K562 (cell line): Measurements from ENCODE around the gene MRPL28. TPM values are rescaled to one million over a fixed set of nuclear protein-coding genes. Genes with fewer than 3 reads are reported as not detected.

ENCODE experiments used
- ATAC-seq: fragments of 200-7000 bp; cut with Tn5 transposase; 3 replicates; pipeline ENCODE4 v1.9.1; 2020; ENCODE audit warnings: moderate library complexity
- BruUV-seq: library from RNA; stranded (reverse); fragments of 400-500 nt; replicated peaks from 2 replicates; lab custom pipeline; 2021; lab: Mats Ljungman, UMichigan
- CTCF ChIA-PET: fragments of 300-600 bp; formaldehyde crosslinking; extraction: SDS; loops from one replicate; lab custom pipeline; 2021; ENCODE audit warnings: low intra/inter-chr PET ratio; lab: Yijun Ruan, JAX
- POLR2A ChIA-PET: fragments of 300-600, 350-650 bp; sonication (Branson Sonifier 250); formaldehyde crosslinking; extraction: SDS; loops from one replicate; lab custom pipeline; 2021; ENCODE audit warnings: antibody characterized with exemption, inconsistent platforms; lab: Yijun Ruan, JAX
- DNase-seq, 4 experiments: peaks; one replicate each; pipeline versions ENCODE4 v3.0.0 to v3.0.0-alpha.2; 2011 to 2018; ENCODE audit warnings: low spot score in 3 of 4, mixed read lengths in 3 of 4; ENCODE audit errors: extremely low read depth in 1 of 4
- FAIRE-seq: peaks from 2 replicates; lab custom pipeline; 2011; peaks lifted over from hg19 to GRCh38; lab: Jason Lieb, UNC
- H2AFZ ChIP-seq: 2 replicates; pipeline ENCODE4 v1.6.0; 2011; ENCODE audit warnings: low read depth, low read length, control low read depth, inconsistent platforms
- H3K27ac ChIP-seq: fragments of 200-600 bp; 3 replicates; pipeline ENCODE4 v1.8.0; 2011; ENCODE audit warnings: low read depth, mild to moderate bottlenecking, control low read depth, inconsistent platforms, low read length, moderate library complexity, mixed read lengths; ENCODE audit errors: extremely low read depth
- H3K27me3 ChIP-seq, 2 experiments: fragments of 300-600 bp in 1 of 2; 2 replicates in 1 of 2; 3 replicates in 1 of 2; pipeline versions ENCODE4 v1.6.0 to v1.8.0; 2011; ENCODE audit warnings: inconsistent platforms in 2 of 2, low read length in 2 of 2, mild to moderate bottlenecking in 1 of 2, mixed read lengths in 1 of 2, moderate library complexity in 1 of 2; ENCODE audit not compliant: control insufficient read depth in 2 of 2, insufficient read depth in 2 of 2
- H3K36me3 ChIP-seq: fragments of 300-600 bp; 3 replicates; pipeline ENCODE4 v1.8.0; 2011; ENCODE audit warnings: mild to moderate bottlenecking, low read length, inconsistent platforms; ENCODE audit not compliant: control insufficient read depth, insufficient read depth
- H3K4me1 ChIP-seq, 2 experiments: fragments of 200-600 bp in 1 of 2; replicated peaks in 1 of 2; 2 replicates in 1 of 2; 3 replicates in 1 of 2; pipeline versions ENCODE4 v1.5.1 to v1.8.0; 2011; ENCODE audit warnings: inconsistent platforms in 2 of 2, low read length in 2 of 2, mild to moderate bottlenecking in 1 of 2, mixed read lengths in 1 of 2, moderate library complexity in 1 of 2; ENCODE audit not compliant: control insufficient read depth in 2 of 2, insufficient read depth in 2 of 2
- H3K4me2 ChIP-seq: 2 replicates; pipeline ENCODE4 v1.6.1; 2011; ENCODE audit warnings: low read length, control low read depth, inconsistent platforms, mixed read lengths; ENCODE audit not compliant: insufficient read depth
- H3K4me3 ChIP-seq: fragments of 200-600 bp; sonication (generic), shearing (Covaris generic); 2 replicates; pipeline ENCODE4 v1.5.1; 2016; ENCODE audit warnings: control low read depth, inconsistent platforms
- H3K79me2 ChIP-seq: fragments of 200-600 bp; 3 replicates; pipeline ENCODE4 v1.8.0; 2011; ENCODE audit warnings: low read length, inconsistent platforms; ENCODE audit not compliant: control insufficient read depth, insufficient read depth
- H3K9ac ChIP-seq, 2 experiments: 2 replicates each; pipeline versions ENCODE4 v1.6.0 to v1.6.1; 2011; ENCODE audit warnings: low read depth in 2 of 2, low read length in 2 of 2, control low read depth in 1 of 2, inconsistent platforms in 1 of 2, mild to moderate bottlenecking in 1 of 2, mixed read lengths in 1 of 2; ENCODE audit not compliant: insufficient read depth in 1 of 2
- H3K9me1 ChIP-seq: one replicate; pipeline ENCODE4 v1.6.0; 2011; ENCODE audit warnings: inconsistent platforms, mild to moderate bottlenecking, low read length, moderate library complexity; ENCODE audit not compliant: control insufficient read depth, insufficient read depth
- H3K9me3 ChIP-seq: replicated peaks from 2 replicates; pipeline ENCODE4 v1.5.1; 2011; ENCODE audit warnings: low read depth, low read length, inconsistent platforms; ENCODE audit not compliant: control insufficient read depth, insufficient read depth
- H4K20me1 ChIP-seq: replicated peaks from 2 replicates; pipeline ENCODE4 v1.6.1; 2011; ENCODE audit warnings: low read length, inconsistent platforms, mixed read lengths; ENCODE audit not compliant: control insufficient read depth, insufficient read depth
- HNRNPUL1 ChIP-seq: fragments of 200-400 bp; formaldehyde crosslinking; IDR thresholded peaks from 2 replicates; pipeline ENCODE4 v1.6.1; 2017; ENCODE audit warnings: low read length
- HOMEZ ChIP-seq: fragments of 250-450 bp; sonication (Bioruptor Pico); IDR thresholded peaks from 2 replicates; pipeline ENCODE4 v1.4.0; 2020; ENCODE audit warnings: mild to moderate bottlenecking, moderate library complexity
- POLR3G ChIP-seq: IDR thresholded peaks from 2 replicates; pipeline ENCODE4 v1.6.1; 2011; ENCODE audit not compliant: insufficient read length, insufficient replicate concordance; ENCODE audit errors: extremely low read depth
- ZNF282 ChIP-seq: sonication (generic); formaldehyde crosslinking; IDR thresholded peaks from 2 replicates; pipeline ENCODE4 v1.8.1; 2023; ENCODE audit warnings: missing genetic modification reagents
- ZNF316 ChIP-seq: fragments of 450-650 bp; IDR thresholded peaks from 2 replicates; pipeline ENCODE4 v1.6.1; 2016
- ZNF717 ChIP-seq: fragments of 250-450 bp; sonication (Bioruptor Pico); IDR thresholded peaks from 2 replicates; pipeline ENCODE4 v1.5.0; 2021
- WGBS: fragments of 100-300 bp; shearing (Covaris generic); methylation state at CpG from one replicate; pipeline ENCODE4 v1.1.6; 2016; ENCODE audit warnings: low coverage, mixed read lengths; ENCODE audit not compliant: insufficient coverage; ENCODE audit errors: missing lambda C conversion rate; 5-methylcytosine and 5-hydroxymethylcytosine counted together
- in situ Hi-C: fragments of 300-500 bp; cut with MboI; formaldehyde crosslinking; loops from 4 replicates; pipeline ENCODE4 v1.15.0; 2018; ENCODE audit warnings: inconsistent platforms, mixed read lengths
- intact Hi-C: fragments of 100-400 bp; cut with micrococcal nuclease; formaldehyde crosslinking; loops from 2 replicates; pipeline ENCODE4 v1.14.2; 2022
- polyA plus RNA-seq, 8 experiments: library from polyadenylated mRNA; depleted of rRNA in 4 of 8; stranded (reverse) in 5 of 8; unstranded in 3 of 8; fragments of >200 nt; fragmentation: Nextera tagmentation in 2 of 8; fragmentation: Illumina TruSeq in 1 of 8; extraction: Ambion mirVana in 2 of 8; extraction: Trizol in 1 of 8; gene quantifications; 2 replicates each; pipeline versions ENCODE4 v1.2.1 to v1.2.3, GENCODE V29; 2011 to 2014; ENCODE audit warnings: inconsistent platforms in 1 of 8, missing spikeins in 1 of 8
- total RNA-seq, 7 experiments: library from RNA; depleted of rRNA in 6 of 7; stranded (reverse); fragments of >200 nt in 6 of 7; fragmentation: Illumina TruSeq in 2 of 7; extraction: Trizol in 2 of 7; gene quantifications; 2 replicates each; pipeline versions ENCODE4 v1.2.1 to v1.2.3, GENCODE V29; 2011 to 2021; ENCODE audit warnings: low replicate concordance in 1 of 7
- TF ChIP-seq, protein P1 (sequence below), 2 experiments: fragments of 450-650 bp; conservative IDR thresholded peaks; 2 replicates each; pipeline ENCODE4 v1.6.1; 2017; ENCODE audit warnings: mild to moderate bottlenecking in 2 of 2, moderate library complexity in 2 of 2
- TF ChIP-seq, protein P2 (sequence below): fragments of 450-650 bp; formaldehyde crosslinking; IDR thresholded peaks from 2 replicates; pipeline ENCODE4 v1.4.0; 2022; ENCODE audit warnings: mild to moderate bottlenecking, moderate library complexity
- TF ChIP-seq, protein P3 (sequence below): fragments of 450-650 bp; IDR thresholded peaks from 2 replicates; pipeline ENCODE4 v1.6.1; 2016; ENCODE audit warnings: borderline replicate concordance

Gene MRPL28
- total and polyA plus RNA-seq, 9 of the 15 experiments (the other 6 are each of a cell fraction or from before 2014, with no cell fraction given): 2.5 to 323 (median 175) TPM

DNA sequence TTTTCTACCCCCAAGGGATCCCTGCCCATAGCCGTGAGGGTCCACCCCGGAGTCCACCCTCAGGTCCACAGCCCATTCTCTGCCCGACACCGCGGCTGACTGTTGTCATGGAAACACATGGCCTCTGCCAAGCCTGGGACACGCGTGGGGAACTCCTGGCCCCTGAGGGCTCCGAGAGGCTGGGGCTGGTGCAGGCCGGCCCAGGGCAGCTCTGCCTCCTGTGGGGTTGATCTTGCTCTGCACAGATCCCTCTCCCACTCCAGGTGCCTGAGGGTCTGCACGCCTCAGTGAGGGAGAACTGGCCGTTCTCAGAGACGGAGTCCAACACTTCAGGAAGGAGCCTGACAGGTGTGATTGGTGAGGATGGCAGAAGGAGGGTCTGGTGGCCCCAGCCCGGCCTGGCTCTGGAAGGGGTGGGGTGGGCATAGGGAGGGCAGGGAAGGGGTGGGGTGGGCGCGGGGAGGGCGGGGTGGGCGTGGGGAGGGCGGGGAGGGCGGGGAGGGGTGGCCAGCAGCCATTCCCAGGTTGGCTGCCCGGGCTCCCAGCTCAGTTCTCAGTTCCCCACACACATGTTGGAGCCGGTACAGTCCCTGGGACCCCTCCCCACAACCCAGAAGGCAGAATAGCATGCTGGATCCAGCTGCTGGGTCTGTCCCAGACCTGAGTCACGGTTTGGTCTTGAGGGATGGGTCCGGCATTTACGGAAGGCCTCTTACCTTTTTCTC, 6.4 kb downstream of the MRPL28 start (continued):
- TF ChIP-seq, protein P1, sequence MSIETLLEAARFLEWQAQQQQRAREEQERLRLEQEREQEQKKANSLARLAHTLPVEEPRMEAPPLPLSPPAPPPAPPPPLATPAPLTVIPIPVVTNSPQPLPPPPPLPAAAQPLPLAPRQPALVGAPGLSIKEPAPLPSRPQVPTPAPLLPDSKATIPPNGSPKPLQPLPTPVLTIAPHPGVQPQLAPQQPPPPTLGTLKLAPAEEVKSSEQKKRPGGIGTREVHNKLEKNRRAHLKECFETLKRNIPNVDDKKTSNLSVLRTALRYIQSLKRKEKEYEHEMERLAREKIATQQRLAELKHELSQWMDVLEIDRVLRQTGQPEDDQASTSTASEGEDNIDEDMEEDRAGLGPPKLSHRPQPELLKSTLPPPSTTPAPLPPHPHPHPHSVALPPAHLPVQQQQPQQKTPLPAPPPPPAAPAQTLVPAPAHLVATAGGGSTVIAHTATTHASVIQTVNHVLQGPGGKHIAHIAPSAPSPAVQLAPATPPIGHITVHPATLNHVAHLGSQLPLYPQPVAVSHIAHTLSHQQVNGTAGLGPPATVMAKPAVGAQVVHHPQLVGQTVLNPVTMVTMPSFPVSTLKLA (conservative IDR thresholded peaks at IDR 0.05): no peak
- TF ChIP-seq HOMEZ (no peak), ZNF717 (no peak)

GRCh38 chr16:363110-363765, 7.1 kb downstream of the MRPL28 start:
- DNase-seq (no peak), ATAC-seq (peak; percentile 7; the same call in 1 of the 3 replicates), FAIRE-seq (no peak)
- Histone ChIP-seq H3K27ac (no peak overlapping the region), H3K9me1 (peaks cover 4% of the 10 kb centered on the region), H3K4me1 (peaks cover 6 to 79% of the 10 kb centered on the region in 2 experiments; a peak in 4 of 5 replicates), H3K4me2 (no peak overlapping the region), H3K36me3 (peaks cover 24% of the 10 kb centered on the region; the same call in 2 of the 3 replicates), H3K9ac (peak overlapping the region in 1 of 2 experiments; percentile 74; a peak in 2 of 4 replicates), H3K79me2 (no peaks in the 10 kb centered on the region), H3K27me3 (no peaks in the 10 kb centered on the region), H2AFZ (no peak overlapping the region), H4K20me1 (no peaks in the 10 kb centered on the region), H3K9me3 (no peaks in the 10 kb centered on the region), H3K4me3 (no peak overlapping the region)
- intact Hi-C loops: no loop called here
- TF ChIP-seq POLR3G: no peak
- TF ChIP-seq, protein P2, sequence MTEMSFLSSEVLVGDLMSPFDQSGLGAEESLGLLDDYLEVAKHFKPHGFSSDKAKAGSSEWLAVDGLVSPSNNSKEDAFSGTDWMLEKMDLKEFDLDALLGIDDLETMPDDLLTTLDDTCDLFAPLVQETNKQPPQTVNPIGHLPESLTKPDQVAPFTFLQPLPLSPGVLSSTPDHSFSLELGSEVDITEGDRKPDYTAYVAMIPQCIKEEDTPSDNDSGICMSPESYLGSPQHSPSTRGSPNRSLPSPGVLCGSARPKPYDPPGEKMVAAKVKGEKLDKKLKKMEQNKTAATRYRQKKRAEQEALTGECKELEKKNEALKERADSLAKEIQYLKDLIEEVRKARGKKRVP (CRISPR knock-in tag): no peak
- TF ChIP-seq ZNF316: no peak
- TF ChIP-seq ZNF282: no peak
- no peak for TF ChIP-seq HNRNPUL1
- TF ChIP-seq, protein P3, sequence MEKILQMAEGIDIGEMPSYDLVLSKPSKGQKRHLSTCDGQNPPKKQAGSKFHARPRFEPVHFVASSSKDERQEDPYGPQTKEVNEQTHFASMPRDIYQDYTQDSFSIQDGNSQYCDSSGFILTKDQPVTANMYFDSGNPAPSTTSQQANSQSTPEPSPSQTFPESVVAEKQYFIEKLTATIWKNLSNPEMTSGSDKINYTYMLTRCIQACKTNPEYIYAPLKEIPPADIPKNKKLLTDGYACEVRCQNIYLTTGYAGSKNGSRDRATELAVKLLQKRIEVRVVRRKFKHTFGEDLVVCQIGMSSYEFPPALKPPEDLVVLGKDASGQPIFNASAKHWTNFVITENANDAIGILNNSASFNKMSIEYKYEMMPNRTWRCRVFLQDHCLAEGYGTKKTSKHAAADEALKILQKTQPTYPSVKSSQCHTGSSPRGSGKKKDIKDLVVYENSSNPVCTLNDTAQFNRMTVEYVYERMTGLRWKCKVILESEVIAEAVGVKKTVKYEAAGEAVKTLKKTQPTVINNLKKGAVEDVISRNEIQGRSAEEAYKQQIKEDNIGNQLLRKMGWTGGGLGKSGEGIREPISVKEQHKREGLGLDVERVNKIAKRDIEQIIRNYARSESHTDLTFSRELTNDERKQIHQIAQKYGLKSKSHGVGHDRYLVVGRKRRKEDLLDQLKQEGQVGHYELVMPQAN: no peak
- ChIA-PET POLR2A (interaction anchor here (0.6 to 1.6 kb wide), 6 partner anchors 9 to 321 kb away, joined by 3 to 4 read pairs (median 4); partner anchors contain the start of gene JMJD8), CTCF (interaction anchor here (0.9 to 1.0 kb wide), 2 partner anchors 256 to 297 kb away, joined by 3 to 8 read pairs; no protein-coding TSS in a partner anchor)
- in situ Hi-C loops: no loop called here
- BruUV-seq: no TSS peak
- 33% methylated on average over 12 of the region's 20 CpGs for WGBS
